Caco-2 (cell line): ENCODE measurements around the gene PROK2. TPM values are rescaled to one million over a fixed set of nuclear protein-coding genes. Genes with fewer than 3 reads are reported as not detected.

Source experiments
- BruUV-seq: library from RNA; stranded (reverse); fragments of 400-500 nt; replicated peaks from 2 replicates; lab custom pipeline; 2021; lab: Mats Ljungman, UMichigan
- CTCF ChIA-PET: fragments of 300-600 bp; sonication (Branson Sonifier 250); formaldehyde crosslinking; loops from one replicate; lab custom pipeline; 2022; ENCODE audit warnings: antibody characterized with exemption; lab: Charles Lee
- POLR2A ChIA-PET: fragments of 300-600 bp; sonication (Branson Sonifier 250); formaldehyde crosslinking; loops from one replicate; lab custom pipeline; 2022; ENCODE audit warnings: antibody characterized with exemption; lab: Charles Lee
- DNase-seq, 2 experiments: peaks; one replicate each; pipeline versions ENCODE4 v3.0.0 to v3.0.0-alpha.2; 2020 to 2022
- H3K27me3 ChIP-seq: replicated peaks from 2 replicates; pipeline ENCODE4 v1.6.0; 2011; ENCODE audit warnings: low read length; ENCODE audit not compliant: control insufficient read depth, insufficient read depth
- H3K36me3 ChIP-seq: 2 replicates; pipeline ENCODE4 v1.5.1; 2011; ENCODE audit warnings: low read length; ENCODE audit not compliant: control insufficient read depth, insufficient read depth
- H3K4me1 ChIP-seq: fragments of 250-450 bp; sonication (Bioruptor Pico); 2 replicates; pipeline ENCODE4 v1.5.1; 2020; ENCODE audit warnings: mild to moderate bottlenecking
- H3K4me3 ChIP-seq: 2 replicates; pipeline ENCODE4 v1.5.1; 2011; ENCODE audit warnings: low read depth, mild to moderate bottlenecking, control low read depth, low read length
- H3K9me3 ChIP-seq: fragments of 250-450 bp; sonication (Bioruptor Pico); 2 replicates; pipeline ENCODE4 v1.5.1; 2020; ENCODE audit warnings: mild to moderate bottlenecking, moderate library complexity
- H3K27ac Mint-ChIP-seq: one replicate; pipeline ENCODE4 v1.8.0; 2022; ENCODE audit warnings: mixed read lengths; ENCODE audit not compliant: unreplicated experiment
- H3K27me3 Mint-ChIP-seq: one replicate; pipeline ENCODE4 v1.8.0; 2022; ENCODE audit warnings: mixed read lengths; ENCODE audit not compliant: insufficient read depth, unreplicated experiment
- H3K36me3 Mint-ChIP-seq: one replicate; pipeline ENCODE4 v1.8.0; 2022; ENCODE audit warnings: mild to moderate bottlenecking, mixed read lengths; ENCODE audit not compliant: insufficient read depth, unreplicated experiment
- H3K4me1 Mint-ChIP-seq: one replicate; pipeline ENCODE4 v1.8.0; 2022; ENCODE audit warnings: low read depth, mixed read lengths; ENCODE audit not compliant: unreplicated experiment
- H3K4me3 Mint-ChIP-seq: one replicate; pipeline ENCODE4 v1.8.0; 2022; ENCODE audit warnings: mild to moderate bottlenecking, moderate library complexity, mixed read lengths; ENCODE audit not compliant: unreplicated experiment
- H3K9me3 Mint-ChIP-seq: one replicate; pipeline ENCODE4 v1.8.0; 2022; ENCODE audit warnings: mixed read lengths; ENCODE audit not compliant: unreplicated experiment
- intact Hi-C: fragments of 100-400 bp; cut with micrococcal nuclease; formaldehyde crosslinking; loops from one replicate; pipeline ENCODE4 v1.10.0; 2022; ENCODE audit not compliant: unreplicated experiment
- total RNA-seq: library from RNA; stranded (reverse); gene quantifications from 2 replicates; pipeline ENCODE4 v1.2.3, GENCODE V29; 2022
- TF ChIP-seq, protein P1 (sequence below), 2 experiments: fragments of 200-600 bp in 1 of 2; IDR thresholded peaks; 1 replicate in 1 of 2; 2 replicates in 1 of 2; pipeline versions ENCODE4 v1.5.1 to v1.8.0; 2011 to 2022; ENCODE audit warnings: antibody characterized with exemption in 1 of 2, control low read depth in 1 of 2, inconsistent platforms in 1 of 2, low read depth in 1 of 2, low read length in 1 of 2, mild to moderate bottlenecking in 1 of 2, moderate library complexity in 1 of 2; ENCODE audit not compliant: insufficient read depth in 1 of 2, severe bottlenecking in 1 of 2, unreplicated experiment in 1 of 2

Gene PROK2
- total RNA-seq, 1 experiment from 2014 or later = not detected

DNA sequence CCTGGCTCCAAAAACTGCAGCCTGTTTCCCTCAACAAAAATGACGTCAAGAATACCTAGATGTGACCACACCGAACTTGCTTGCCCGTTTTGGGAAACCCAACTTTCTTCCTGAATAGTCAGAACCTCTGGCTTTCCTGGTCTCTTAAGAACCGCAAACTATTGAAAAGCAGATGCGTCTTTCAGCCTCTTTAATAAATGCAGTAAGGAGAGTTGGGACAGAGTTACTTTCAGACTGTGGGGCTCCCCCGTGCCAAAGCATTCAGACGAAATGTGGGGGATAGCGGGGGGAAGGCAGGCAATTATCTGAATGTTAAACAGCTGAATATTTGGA, 1.2 kb upstream of the PROK2 start:
- Mint-ChIP-seq H3K27me3 (peaks cover 33% of the 10 kb centered on the region), H3K4me3 (peak overlapping the region; percentile 47), H3K27ac (no peak overlapping the region), H3K4me1 (no peaks in the 10 kb centered on the region), H3K36me3 (no peaks in the 10 kb centered on the region), H3K9me3 (no peaks in the 10 kb centered on the region)
- BruUV-seq = no TSS peak
- TF ChIP-seq, protein P1, sequence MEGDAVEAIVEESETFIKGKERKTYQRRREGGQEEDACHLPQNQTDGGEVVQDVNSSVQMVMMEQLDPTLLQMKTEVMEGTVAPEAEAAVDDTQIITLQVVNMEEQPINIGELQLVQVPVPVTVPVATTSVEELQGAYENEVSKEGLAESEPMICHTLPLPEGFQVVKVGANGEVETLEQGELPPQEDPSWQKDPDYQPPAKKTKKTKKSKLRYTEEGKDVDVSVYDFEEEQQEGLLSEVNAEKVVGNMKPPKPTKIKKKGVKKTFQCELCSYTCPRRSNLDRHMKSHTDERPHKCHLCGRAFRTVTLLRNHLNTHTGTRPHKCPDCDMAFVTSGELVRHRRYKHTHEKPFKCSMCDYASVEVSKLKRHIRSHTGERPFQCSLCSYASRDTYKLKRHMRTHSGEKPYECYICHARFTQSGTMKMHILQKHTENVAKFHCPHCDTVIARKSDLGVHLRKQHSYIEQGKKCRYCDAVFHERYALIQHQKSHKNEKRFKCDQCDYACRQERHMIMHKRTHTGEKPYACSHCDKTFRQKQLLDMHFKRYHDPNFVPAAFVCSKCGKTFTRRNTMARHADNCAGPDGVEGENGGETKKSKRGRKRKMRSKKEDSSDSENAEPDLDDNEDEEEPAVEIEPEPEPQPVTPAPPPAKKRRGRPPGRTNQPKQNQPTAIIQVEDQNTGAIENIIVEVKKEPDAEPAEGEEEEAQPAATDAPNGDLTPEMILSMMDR (IDR thresholded peaks at IDR 0.05; ENCODE audit: insufficient read depth in 1 of 2, low read depth in 1 of 2, low read length in 1 of 2, severe bottlenecking in 1 of 2, unreplicated experiment in 1 of 2) = no peak
- no peak for DNase-seq
- intact Hi-C loops = no loop called here
- CTCF ChIA-PET = no interaction called here
- no peaks in the 10 kb centered on the region for H3K9me3 ChIP-seq
- POLR2A ChIA-PET = no interaction called here
- no peak overlapping the region for H3K4me3 ChIP-seq
- no peaks in the 10 kb centered on the region for H3K36me3 ChIP-seq
- no peaks in the 10 kb centered on the region; the same call in 1 of the 2 replicates for H3K4me1 ChIP-seq
- peaks cover 4% of the 10 kb centered on the region for H3K27me3 ChIP-seq

DNA sequence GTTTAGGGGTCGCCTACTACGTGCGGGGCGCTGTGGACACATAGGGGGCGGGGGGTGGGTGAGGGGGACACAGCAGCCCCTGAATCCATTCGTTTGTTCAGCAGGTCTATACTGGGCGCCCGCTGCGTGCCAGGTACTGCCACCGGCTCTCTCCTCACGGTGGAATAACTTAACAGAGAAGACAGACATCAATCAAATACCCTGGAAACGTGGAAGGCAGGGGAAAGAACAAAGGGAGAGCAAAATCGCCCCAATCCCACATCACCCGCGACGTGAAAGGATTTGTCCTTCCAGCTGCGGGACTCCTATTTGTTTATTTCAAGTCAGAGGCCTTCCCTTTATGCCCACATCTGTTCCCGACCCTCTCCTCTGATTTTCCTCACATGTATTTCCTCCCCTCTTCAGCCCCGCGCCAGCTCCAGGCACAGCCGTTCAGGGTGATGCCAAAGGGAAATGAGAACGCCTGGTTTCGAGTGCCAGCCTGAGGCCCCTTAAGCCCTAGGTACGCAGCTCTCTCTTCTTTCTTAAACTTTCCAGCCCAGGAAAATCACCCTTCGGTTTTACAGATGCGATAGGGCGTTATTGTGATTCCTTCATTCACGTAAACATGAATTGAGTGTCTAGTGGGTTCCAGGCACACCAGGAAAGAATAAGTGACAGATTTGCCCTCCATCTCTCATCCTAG, 726 bp upstream of the PROK2 start:
- Mint-ChIP-seq H3K4me1 (no peaks in the 10 kb centered on the region), H3K27me3 (peaks cover 31% of the 10 kb centered on the region), H3K9me3 (no peaks in the 10 kb centered on the region), H3K4me3 (peak overlapping the region; percentile 47), H3K27ac (no peak overlapping the region), H3K36me3 (no peaks in the 10 kb centered on the region)
- no peaks in the 10 kb centered on the region for H3K9me3 ChIP-seq
- no peak overlapping the region for H3K4me3 ChIP-seq
- ChIA-PET CTCF (no interaction called here), POLR2A (no interaction called here)
- H3K4me1 ChIP-seq = no peaks in the 10 kb centered on the region; the same call in 1 of the 2 replicates
- TF ChIP-seq, protein P1 (IDR thresholded peaks at IDR 0.05; ENCODE audit: insufficient read depth in 1 of 2, low read depth in 1 of 2, low read length in 1 of 2, severe bottlenecking in 1 of 2, unreplicated experiment in 1 of 2) = no peak
- intact Hi-C loops = no loop called here
- no peaks in the 10 kb centered on the region for H3K36me3 ChIP-seq
- peaks cover 4% of the 10 kb centered on the region for H3K27me3 ChIP-seq
- no peak for DNase-seq
- no TSS peak for BruUV-seq

DNA sequence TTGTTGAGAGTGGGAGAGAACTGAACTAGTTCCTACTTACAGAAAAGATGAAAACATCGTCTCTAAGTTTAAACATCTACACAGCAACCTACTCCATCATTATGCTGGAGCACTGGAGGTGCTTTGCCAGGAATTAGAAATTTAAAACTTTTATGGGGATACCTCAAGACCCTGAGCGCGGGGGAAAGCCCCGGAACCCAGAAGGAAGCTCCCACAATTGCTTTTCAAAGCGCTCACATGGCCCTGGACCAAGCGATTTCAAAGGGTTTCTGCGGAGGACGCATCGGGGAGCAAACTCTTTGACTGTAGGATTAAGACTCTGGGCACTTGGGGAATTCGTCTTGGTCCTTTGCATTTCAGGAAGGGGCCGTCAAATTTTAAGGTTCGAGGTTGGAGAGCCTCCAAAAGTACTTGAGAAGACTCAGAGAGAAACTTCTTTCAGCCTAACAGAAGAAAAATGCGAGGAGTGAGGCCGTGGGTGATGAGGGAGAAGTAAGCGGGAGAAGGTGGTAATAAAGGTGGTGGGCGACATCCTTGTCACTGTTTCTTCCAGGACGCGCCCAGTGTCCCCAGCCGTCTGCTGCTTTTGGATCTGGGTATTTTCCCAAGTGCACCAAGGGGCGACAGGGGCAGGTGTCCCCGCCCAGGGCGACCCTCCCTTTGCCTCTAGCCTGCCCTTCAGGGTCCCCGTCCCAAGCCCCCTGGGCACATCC, 591 bp downstream of the PROK2 start:
- no peaks in the 10 kb centered on the region for H3K9me3 ChIP-seq
- Mint-ChIP-seq H3K4me3 (peak overlapping the region; percentile 47), H3K36me3 (no peaks in the 10 kb centered on the region), H3K4me1 (no peaks in the 10 kb centered on the region), H3K27me3 (peaks cover 26% of the 10 kb centered on the region), H3K27ac (no peak overlapping the region), H3K9me3 (no peaks in the 10 kb centered on the region)
- no TSS peak for BruUV-seq
- TF ChIP-seq, protein P1 (IDR thresholded peaks at IDR 0.05; ENCODE audit: insufficient read depth in 1 of 2, low read depth in 1 of 2, low read length in 1 of 2, severe bottlenecking in 1 of 2, unreplicated experiment in 1 of 2) = no peak
- intact Hi-C loops = no loop called here
- no peaks in the 10 kb centered on the region for H3K36me3 ChIP-seq
- H3K27me3 ChIP-seq = peaks cover 5% of the 10 kb centered on the region
- no peaks in the 10 kb centered on the region; the same call in 1 of the 2 replicates for H3K4me1 ChIP-seq
- CTCF ChIA-PET = no interaction called here
- no peak overlapping the region for H3K4me3 ChIP-seq
- POLR2A ChIA-PET = no interaction called here
- DNase-seq = no peak
